GM12892 (cell line): ENCODE data around the gene DTX1. TPM values are rescaled to one million over a fixed set of nuclear protein-coding genes. Genes with fewer than 3 reads are reported as not detected.

Source experiments
- DNase-seq: peaks from one replicate; pipeline ENCODE4 v3.0.0; 2011; ENCODE audit not compliant: insufficient read length
- FAIRE-seq: peaks from 2 replicates; lab custom pipeline; 2011; peaks lifted over from hg19 to GRCh38; lab: Jason Lieb, UNC
- POLR2A ChIP-seq: IDR thresholded peaks from 2 replicates; pipeline ENCODE4 v1.6.1; 2011; ENCODE audit warnings: low read depth, low read length, control low read depth
- POLR2AphosphoS5 ChIP-seq: IDR thresholded peaks from 2 replicates; pipeline ENCODE4 v1.6.1; 2011; ENCODE audit warnings: low read depth, low read length, control low read depth
- TAF1 ChIP-seq: IDR thresholded peaks from 2 replicates; pipeline ENCODE4 v1.6.1; 2011; ENCODE audit warnings: low read depth, mild to moderate bottlenecking, control low read depth, low read length, borderline replicate concordance
- polyA plus RNA-seq: library from polyadenylated mRNA; unstranded; fragments of >200 nt; gene quantifications from one replicate; pipeline ENCODE4 v1.2.1, GENCODE V29; 2012; ENCODE audit warnings: missing spikeins, inconsistent platforms; ENCODE audit not compliant: missing spikeins

The DTX1 gene
- polyA plus RNA-seq: 10.9 TPM

- DNase-seq: no peak
- FAIRE-seq: no peak
- TF ChIP-seq TAF1 (no peak), POLR2AphosphoS5 (no peak), POLR2A (no peak)
Measured at GRCh38 chr12:113056631-113057488, at the start of gene DTX1. DTX1 (plus strand) TSS chr12:113056730; CDS start chr12:113058193, 1,463 bp downstream.

- no peak for DNase-seq
- TF ChIP-seq POLR2AphosphoS5: no peak
- no peak for TF ChIP-seq TAF1
- TF ChIP-seq POLR2A: no peak
- no peak for FAIRE-seq
Measured at GRCh38 chr12:113007166-113007565, 49.4 kb upstream of the DTX1 start.

- TF ChIP-seq TAF1 (no peak), POLR2A (no peak), POLR2AphosphoS5 (no peak)
- FAIRE-seq (no peak), DNase-seq (no peak)
Measured at GRCh38 chr12:113010701-113011100, 45.8 kb upstream of the DTX1 start.

GRCh38 chr12:113014565-113014964, 42.0 kb upstream of the DTX1 start:
- DNase-seq: no peak
- TF ChIP-seq POLR2A: no peak
- TF ChIP-seq POLR2AphosphoS5: no peak
- TF ChIP-seq TAF1: no peak
- FAIRE-seq: no peak

- DNase-seq: no peak
- FAIRE-seq: no peak
- TF ChIP-seq TAF1 (no peak), POLR2AphosphoS5 (no peak), POLR2A (no peak)
Measured at GRCh38 chr12:113016796-113017195, 39.7 kb upstream of the DTX1 start.

- no peak for FAIRE-seq
- no peak for DNase-seq
- TF ChIP-seq POLR2AphosphoS5: no peak
- TF ChIP-seq POLR2A: no peak
- no peak for TF ChIP-seq TAF1
Measured at GRCh38 chr12:113019025-113019424, 37.5 kb upstream of the DTX1 start.

- TF ChIP-seq TAF1: no peak
- TF ChIP-seq POLR2AphosphoS5: no peak
- TF ChIP-seq POLR2A: no peak
- FAIRE-seq: no peak
- DNase-seq: no peak
Measured at GRCh38 chr12:113021500-113021899, 35.0 kb upstream of the DTX1 start.

- no peak for DNase-seq
- no peak for FAIRE-seq
- TF ChIP-seq POLR2AphosphoS5 (no peak), POLR2A (no peak), TAF1 (no peak)
Measured at GRCh38 chr12:113022563-113023297, 33.8 kb upstream of the DTX1 start.

- FAIRE-seq (no peak), DNase-seq (no peak)
- TF ChIP-seq TAF1: no peak
- no peak for TF ChIP-seq POLR2A
- TF ChIP-seq POLR2AphosphoS5: no peak
Measured at GRCh38 chr12:113027726-113028125, 28.8 kb upstream of the DTX1 start.

- no peak for TF ChIP-seq POLR2AphosphoS5
- TF ChIP-seq TAF1: no peak
- TF ChIP-seq POLR2A: no peak
- FAIRE-seq: no peak
- no peak for DNase-seq
Measured at GRCh38 chr12:113030875-113031525, 25.5 kb upstream of the DTX1 start.

- FAIRE-seq: no peak
- TF ChIP-seq POLR2AphosphoS5 (no peak), TAF1 (no peak), POLR2A (no peak)
- DNase-seq: no peak
Measured at GRCh38 chr12:113039911-113040445, 16.6 kb upstream of the DTX1 start.
